ENCODE measurements around the gene SNW1. TPM values are rescaled to one million over a fixed set of nuclear protein-coding genes. Genes with fewer than 3 reads are reported as not detected.

Gene SNW1
- total RNA-seq, 1 experiment from 2014 or later, result 92.1 TPM

GRCh38 chr14:77721437-77721836, 39.5 kb downstream of the SNW1 start:
- H3K9me3 Mint-ChIP-seq, result no peaks in the 10 kb centered on the region
- no peak for TF ChIP-seq USF2 (CRISPR knock-in tag; IDR thresholded peaks at IDR 0.05)
- no peak for TF ChIP-seq CTCF (IDR thresholded peaks at IDR 0.05)
- TF ChIP-seq, protein P1, sequence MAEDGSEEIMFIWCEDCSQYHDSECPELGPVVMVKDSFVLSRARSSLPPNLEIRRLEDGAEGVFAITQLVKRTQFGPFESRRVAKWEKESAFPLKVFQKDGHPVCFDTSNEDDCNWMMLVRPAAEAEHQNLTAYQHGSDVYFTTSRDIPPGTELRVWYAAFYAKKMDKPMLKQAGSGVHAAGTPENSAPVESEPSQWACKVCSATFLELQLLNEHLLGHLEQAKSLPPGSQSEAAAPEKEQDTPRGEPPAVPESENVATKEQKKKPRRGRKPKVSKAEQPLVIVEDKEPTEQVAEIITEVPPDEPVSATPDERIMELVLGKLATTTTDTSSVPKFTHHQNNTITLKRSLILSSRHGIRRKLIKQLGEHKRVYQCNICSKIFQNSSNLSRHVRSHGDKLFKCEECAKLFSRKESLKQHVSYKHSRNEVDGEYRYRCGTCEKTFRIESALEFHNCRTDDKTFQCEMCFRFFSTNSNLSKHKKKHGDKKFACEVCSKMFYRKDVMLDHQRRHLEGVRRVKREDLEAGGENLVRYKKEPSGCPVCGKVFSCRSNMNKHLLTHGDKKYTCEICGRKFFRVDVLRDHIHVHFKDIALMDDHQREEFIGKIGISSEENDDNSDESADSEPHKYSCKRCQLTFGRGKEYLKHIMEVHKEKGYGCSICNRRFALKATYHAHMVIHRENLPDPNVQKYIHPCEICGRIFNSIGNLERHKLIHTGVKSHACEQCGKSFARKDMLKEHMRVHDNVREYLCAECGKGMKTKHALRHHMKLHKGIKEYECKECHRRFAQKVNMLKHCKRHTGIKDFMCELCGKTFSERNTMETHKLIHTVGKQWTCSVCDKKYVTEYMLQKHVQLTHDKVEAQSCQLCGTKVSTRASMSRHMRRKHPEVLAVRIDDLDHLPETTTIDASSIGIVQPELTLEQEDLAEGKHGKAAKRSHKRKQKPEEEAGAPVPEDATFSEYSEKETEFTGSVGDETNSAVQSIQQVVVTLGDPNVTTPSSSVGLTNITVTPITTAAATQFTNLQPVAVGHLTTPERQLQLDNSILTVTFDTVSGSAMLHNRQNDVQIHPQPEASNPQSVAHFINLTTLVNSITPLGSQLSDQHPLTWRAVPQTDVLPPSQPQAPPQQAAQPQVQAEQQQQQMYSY (CRISPR knock-in tag; IDR thresholded peaks at IDR 0.05), result no peak
- TF ChIP-seq STAT6 (CRISPR knock-in tag; conservative IDR thresholded peaks at IDR 0.05; ENCODE audit: low read depth), result no peak
- no peak for TF ChIP-seq GABPB1 (CRISPR knock-in tag; IDR thresholded peaks at IDR 0.05)
- TF ChIP-seq MLX (CRISPR knock-in tag; IDR thresholded peaks at IDR 0.05), result no peak
- no peak for TF ChIP-seq ZNF532 (CRISPR knock-in tag; IDR thresholded peaks at IDR 0.05; ENCODE audit: borderline replicate concordance)
- TF ChIP-seq, protein P2, sequence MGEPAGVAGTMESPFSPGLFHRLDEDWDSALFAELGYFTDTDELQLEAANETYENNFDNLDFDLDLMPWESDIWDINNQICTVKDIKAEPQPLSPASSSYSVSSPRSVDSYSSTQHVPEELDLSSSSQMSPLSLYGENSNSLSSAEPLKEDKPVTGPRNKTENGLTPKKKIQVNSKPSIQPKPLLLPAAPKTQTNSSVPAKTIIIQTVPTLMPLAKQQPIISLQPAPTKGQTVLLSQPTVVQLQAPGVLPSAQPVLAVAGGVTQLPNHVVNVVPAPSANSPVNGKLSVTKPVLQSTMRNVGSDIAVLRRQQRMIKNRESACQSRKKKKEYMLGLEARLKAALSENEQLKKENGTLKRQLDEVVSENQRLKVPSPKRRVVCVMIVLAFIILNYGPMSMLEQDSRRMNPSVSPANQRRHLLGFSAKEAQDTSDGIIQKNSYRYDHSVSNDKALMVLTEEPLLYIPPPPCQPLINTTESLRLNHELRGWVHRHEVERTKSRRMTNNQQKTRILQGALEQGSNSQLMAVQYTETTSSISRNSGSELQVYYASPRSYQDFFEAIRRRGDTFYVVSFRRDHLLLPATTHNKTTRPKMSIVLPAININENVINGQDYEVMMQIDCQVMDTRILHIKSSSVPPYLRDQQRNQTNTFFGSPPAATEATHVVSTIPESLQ (CRISPR knock-in tag; IDR thresholded peaks at IDR 0.05), result no peak
- no peak for TF ChIP-seq E2F5 (CRISPR knock-in tag; IDR thresholded peaks at IDR 0.05)
- no peak for TF ChIP-seq MXD4 (CRISPR knock-in tag; IDR thresholded peaks at IDR 0.05; ENCODE audit: borderline replicate concordance)
- DNase-seq (ENCODE audit: low spot score) (no peak), ATAC-seq (no peak)
- peaks cover 68% of the 10 kb centered on the region for H3K36me3 Mint-ChIP-seq
- H3K4me1 Mint-ChIP-seq, result no peaks in the 10 kb centered on the region
- H3K27me3 Mint-ChIP-seq (ENCODE audit: low read depth), result no peaks in the 10 kb centered on the region
- POLR2A ChIA-PET, result no interaction called here
- H3K4me3 Mint-ChIP-seq, result no peak overlapping the region
- no peak overlapping the region for H3K27ac Mint-ChIP-seq
- CTCF ChIA-PET, result no interaction called here
